GM12878 (cell line): Measurements from ENCODE around the gene KCNQ1OT1. TPM values are rescaled to one million over a fixed set of nuclear protein-coding genes. Genes with fewer than 3 reads are reported as not detected.

Experiments used
- ATAC-seq: fragments of 200-7000 bp; cut with Tn5 transposase; 3 replicates; pipeline ENCODE4 v1.9.1; 2020; ENCODE audit warnings: mild to moderate bottlenecking, moderate library complexity
- BruUV-seq: library from RNA; stranded (reverse); fragments of 400-500 nt; replicated peaks from 2 replicates; lab custom pipeline; 2021; lab: Mats Ljungman, UMichigan
- CTCF ChIA-PET: fragments of 300-600 bp; sonication (Branson Sonifier 250); formaldehyde crosslinking; extraction: SDS; loops from one replicate; lab custom pipeline; 2021; ENCODE audit warnings: inconsistent platforms; lab: Yijun Ruan, JAX
- POLR2A ChIA-PET: fragments of 350-600 bp; formaldehyde crosslinking; extraction: SDS; loops from one replicate; lab custom pipeline; 2021; ENCODE audit warnings: inconsistent platforms; lab: Charles Lee
- RAD21 ChIA-PET: fragments of 300-600 bp; sonication (Branson Sonifier 250); formaldehyde crosslinking; loops from one replicate; lab custom pipeline; 2023; ENCODE audit warnings: antibody characterized with exemption; ENCODE audit not compliant: unreplicated experiment; lab: Charles Lee
- SMC1A ChIA-PET: fragments of 300-600 bp; sonication (Branson Sonifier 250); formaldehyde crosslinking; loops from one replicate; lab custom pipeline; 2023; ENCODE audit not compliant: unreplicated experiment, uncharacterized antibody; lab: Charles Lee
- DNase-seq: peaks from one replicate; pipeline ENCODE4 v3.0.0-alpha.2; 2011; ENCODE audit warnings: low read depth, low spot score
- FAIRE-seq: peaks from 3 replicates; lab custom pipeline; 2011; peaks lifted over from hg19 to GRCh38; lab: Jason Lieb, UNC
- H2AFZ ChIP-seq: 2 replicates; pipeline ENCODE4 v1.6.0; 2011; ENCODE audit warnings: low read depth, low read length, control low read depth; ENCODE audit not compliant: control insufficient read depth
- H3K27ac ChIP-seq: 2 replicates; pipeline ENCODE4 v1.5.1; 2011; ENCODE audit warnings: control low read depth; ENCODE audit not compliant: control insufficient read depth, insufficient read depth
- H3K27me3 ChIP-seq, 2 experiments: replicated peaks in 1 of 2; 2 replicates each; pipeline versions ENCODE4 v1.6.0 to v1.6.1; 2011; ENCODE audit warnings: low read length in 1 of 2; ENCODE audit not compliant: control insufficient read depth in 2 of 2, insufficient read depth in 2 of 2
- H3K36me3 ChIP-seq, 2 experiments: 2 replicates each; pipeline ENCODE4 v1.5.1; 2011; ENCODE audit warnings: low read length in 1 of 2; ENCODE audit not compliant: control insufficient read depth in 2 of 2, insufficient read depth in 2 of 2
- H3K4me1 ChIP-seq: 2 replicates; pipeline ENCODE4 v1.6.1; 2011; ENCODE audit warnings: mild to moderate bottlenecking, low read length, moderate library complexity, mixed read lengths; ENCODE audit not compliant: control insufficient read depth, insufficient read depth
- H3K4me2 ChIP-seq: 2 replicates; pipeline ENCODE4 v1.6.0; 2011; ENCODE audit warnings: control low read depth; ENCODE audit not compliant: control insufficient read depth, insufficient read depth
- H3K4me3 ChIP-seq: fragments of 200-600 bp; sonication (generic); 2 replicates; pipeline ENCODE4 v1.5.1; 2016
- H3K79me2 ChIP-seq: 2 replicates; pipeline ENCODE4 v1.6.0; 2011; ENCODE audit warnings: low read length; ENCODE audit not compliant: control insufficient read depth, insufficient read depth
- H3K9ac ChIP-seq: 2 replicates; pipeline ENCODE4 v1.8.0; 2011; ENCODE audit warnings: low read length, control low read depth, mixed read lengths; ENCODE audit not compliant: control insufficient read depth, insufficient read depth
- H3K9me3 ChIP-seq: replicated peaks from 3 replicates; pipeline ENCODE4 v1.5.1; 2011; ENCODE audit warnings: mild to moderate bottlenecking, low read length; ENCODE audit not compliant: control insufficient read depth, insufficient read depth
- H4K20me1 ChIP-seq: 2 replicates; pipeline ENCODE4 v1.6.0; 2011; ENCODE audit not compliant: control insufficient read depth, insufficient read depth
- BMI1 ChIP-seq: fragments of 450-650 bp; IDR thresholded peaks from 2 replicates; pipeline ENCODE4 v1.6.1; 2016; ENCODE audit warnings: mild to moderate bottlenecking, moderate library complexity, borderline replicate concordance
- CEBPB ChIP-seq, 2 experiments: fragments of 150-350 bp in 1 of 2; IDR thresholded peaks; 2 replicates each; pipeline ENCODE4 v1.6.1; 2012 to 2014; ENCODE audit warnings: low read depth in 2 of 2, low read length in 2 of 2, borderline replicate concordance in 1 of 2, inconsistent platforms in 1 of 2
- FOXK2 ChIP-seq: fragments of 450-650 bp; IDR thresholded peaks from 2 replicates; pipeline ENCODE4 v1.6.1; 2017; ENCODE audit warnings: mild to moderate bottlenecking, moderate library complexity
- HDGF ChIP-seq: fragments of 450-650 bp; IDR thresholded peaks from 2 replicates; pipeline ENCODE4 v1.6.1; 2016; ENCODE audit warnings: antibody characterized with exemption
- YY1 ChIP-seq: IDR thresholded peaks from 2 replicates; pipeline ENCODE4 v1.6.1; 2011; ENCODE audit warnings: low read depth, mild to moderate bottlenecking, low read length
- WGBS: methylation state at CpG from one replicate; pipeline ENCODE4 v1.1.6; 2016; ENCODE audit warnings: low lambda C conversion rate; ENCODE audit not compliant: insufficient replicate concordance, insufficient coverage; ENCODE audit errors: missing lambda C conversion rate; 5-methylcytosine and 5-hydroxymethylcytosine counted together
- in situ Hi-C: fragments of 300-500 bp; cut with MboI; formaldehyde crosslinking; loops from 9 replicates; pipeline ENCODE4 v1.14.3; 2018; ENCODE audit warnings: mixed read lengths
- intact Hi-C: fragments of 100-400 bp; cut with micrococcal nuclease; formaldehyde crosslinking; loops from one replicate; pipeline ENCODE4 v1.14.2; 2022; ENCODE audit not compliant: unreplicated experiment
- polyA plus RNA-seq, 11 experiments: library from polyadenylated mRNA; depleted of rRNA in 4 of 11; unstranded in 6 of 11; stranded (reverse) in 5 of 11; fragments of >200 nt; fragmentation: Nextera tagmentation in 4 of 11; fragmentation: Illumina TruSeq in 1 of 11; extraction: Ambion mirVana in 4 of 11; extraction: Trizol in 1 of 11; gene quantifications; 1 replicate in 1 of 11; 2 replicates in 10 of 11; pipeline versions ENCODE4 v1.2.1 to v1.2.3, GENCODE V29; 2011 to 2016; ENCODE audit warnings: inconsistent platforms in 2 of 11, missing spikeins in 2 of 11, low read depth in 1 of 11
- total RNA-seq, 4 experiments: library from RNA; depleted of rRNA in 3 of 4; stranded (reverse); fragments of >200 nt in 3 of 4; fragmentation: Illumina TruSeq in 1 of 4; extraction: Trizol in 1 of 4; gene quantifications; 2 replicates each; pipeline versions ENCODE4 v1.2.1 to v1.2.3, GENCODE V29; 2013 to 2021
- TF ChIP-seq, protein P1 (sequence below): fragments of 150-350 bp; IDR thresholded peaks from 2 replicates; pipeline ENCODE4 v1.6.1; 2016; ENCODE audit warnings: low read depth, low read length
- TF ChIP-seq, protein P2 (sequence below): fragments of 450-650 bp; formaldehyde crosslinking; IDR thresholded peaks from 2 replicates; pipeline ENCODE4 v1.5.0; 2022; ENCODE audit warnings: mild to moderate bottlenecking, missing genetic modification characterization
- TF ChIP-seq, protein P3 (sequence below): IDR thresholded peaks from 2 replicates; pipeline ENCODE4 v1.6.1; 2011; ENCODE audit warnings: mild to moderate bottlenecking, low read depth, low read length, moderate library complexity; ENCODE audit not compliant: insufficient replicate concordance
- TF ChIP-seq, protein P4 (sequence below): fragments of 450-650 bp; IDR thresholded peaks from 2 replicates; pipeline ENCODE4 v1.6.1; 2017; ENCODE audit warnings: mild to moderate bottlenecking, moderate library complexity
- TF ChIP-seq, protein P5 (sequence below): fragments of 450-650 bp; IDR thresholded peaks from 2 replicates; pipeline ENCODE4 v1.6.1; 2017; ENCODE audit warnings: mild to moderate bottlenecking

Gene KCNQ1OT1
- total and polyA plus RNA-seq, 10 of the 15 experiments (the other 5 are each of a cell fraction or from before 2014, with no cell fraction given), result 0.02 to 1.6 (median 0.41) TPM

DNA sequence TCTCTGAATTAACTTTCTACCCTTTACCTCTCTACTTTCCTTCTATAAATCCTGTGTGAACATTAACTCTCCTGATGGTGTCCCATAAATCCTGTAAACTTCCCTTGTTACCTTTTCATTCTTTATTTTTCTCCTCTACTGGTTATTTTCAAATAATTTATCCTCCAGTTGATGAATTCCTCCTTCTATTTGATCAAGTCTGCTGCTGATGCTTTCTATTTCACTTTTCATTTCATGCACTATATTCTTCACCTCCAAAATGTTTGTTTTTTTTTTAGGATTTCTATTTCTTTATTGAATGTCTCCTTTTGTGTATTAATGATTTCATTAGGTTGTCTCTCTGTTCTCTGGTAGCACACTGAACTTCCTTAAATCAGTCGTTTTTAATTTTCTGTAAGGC, 68.6 kb downstream of the KCNQ1OT1 start:
- in situ Hi-C loops, result no loop called here
- Histone ChIP-seq H3K4me2 (no peak overlapping the region), H3K4me1 (no peaks in the 10 kb centered on the region), H2AFZ (no peak overlapping the region), H3K79me2 (no peaks in the 10 kb centered on the region), H3K9ac (no peak overlapping the region), H3K9me3 (no peaks in the 10 kb centered on the region; the same call in 1 of the 3 replicates), H3K27me3 (no peaks in the 10 kb centered on the region), H3K36me3 (no peaks in the 10 kb centered on the region), H4K20me1 (no peaks in the 10 kb centered on the region), H3K4me3 (no peak overlapping the region), H3K27ac (no peak overlapping the region)
- ChIA-PET RAD21 (no interaction called here), POLR2A (no interaction called here), CTCF (no interaction called here), SMC1A (no interaction called here)
- DNase-seq, result no peak
- BruUV-seq, result no TSS peak
- FAIRE-seq, result no peak
- intact Hi-C loops, result no loop called here
- no peak for ATAC-seq
- 0% methylated on average over 1 of the region's 1 CpG for WGBS
- TF ChIP-seq, protein P1, sequence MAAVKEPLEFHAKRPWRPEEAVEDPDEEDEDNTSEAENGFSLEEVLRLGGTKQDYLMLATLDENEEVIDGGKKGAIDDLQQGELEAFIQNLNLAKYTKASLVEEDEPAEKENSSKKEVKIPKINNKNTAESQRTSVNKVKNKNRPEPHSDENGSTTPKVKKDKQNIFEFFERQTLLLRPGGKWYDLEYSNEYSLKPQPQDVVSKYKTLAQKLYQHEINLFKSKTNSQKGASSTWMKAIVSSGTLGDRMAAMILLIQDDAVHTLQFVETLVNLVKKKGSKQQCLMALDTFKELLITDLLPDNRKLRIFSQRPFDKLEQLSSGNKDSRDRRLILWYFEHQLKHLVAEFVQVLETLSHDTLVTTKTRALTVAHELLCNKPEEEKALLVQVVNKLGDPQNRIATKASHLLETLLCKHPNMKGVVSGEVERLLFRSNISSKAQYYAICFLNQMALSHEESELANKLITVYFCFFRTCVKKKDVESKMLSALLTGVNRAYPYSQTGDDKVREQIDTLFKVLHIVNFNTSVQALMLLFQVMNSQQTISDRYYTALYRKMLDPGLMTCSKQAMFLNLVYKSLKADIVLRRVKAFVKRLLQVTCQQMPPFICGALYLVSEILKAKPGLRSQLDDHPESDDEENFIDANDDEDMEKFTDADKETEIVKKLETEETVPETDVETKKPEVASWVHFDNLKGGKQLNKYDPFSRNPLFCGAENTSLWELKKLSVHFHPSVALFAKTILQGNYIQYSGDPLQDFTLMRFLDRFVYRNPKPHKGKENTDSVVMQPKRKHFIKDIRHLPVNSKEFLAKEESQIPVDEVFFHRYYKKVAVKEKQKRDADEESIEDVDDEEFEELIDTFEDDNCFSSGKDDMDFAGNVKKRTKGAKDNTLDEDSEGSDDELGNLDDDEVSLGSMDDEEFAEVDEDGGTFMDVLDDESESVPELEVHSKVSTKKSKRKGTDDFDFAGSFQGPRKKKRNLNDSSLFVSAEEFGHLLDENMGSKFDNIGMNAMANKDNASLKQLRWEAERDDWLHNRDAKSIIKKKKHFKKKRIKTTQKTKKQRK, result no peak
- TF ChIP-seq BMI1 (no peak), HDGF (no peak), CEBPB (IDR thresholded peaks at IDR 0.05; ENCODE audit: borderline replicate concordance in 1 of 2, low read depth in 2 of 2, low read length in 2 of 2) (no peak), FOXK2 (no peak), YY1 (no peak)
- TF ChIP-seq, protein P2, sequence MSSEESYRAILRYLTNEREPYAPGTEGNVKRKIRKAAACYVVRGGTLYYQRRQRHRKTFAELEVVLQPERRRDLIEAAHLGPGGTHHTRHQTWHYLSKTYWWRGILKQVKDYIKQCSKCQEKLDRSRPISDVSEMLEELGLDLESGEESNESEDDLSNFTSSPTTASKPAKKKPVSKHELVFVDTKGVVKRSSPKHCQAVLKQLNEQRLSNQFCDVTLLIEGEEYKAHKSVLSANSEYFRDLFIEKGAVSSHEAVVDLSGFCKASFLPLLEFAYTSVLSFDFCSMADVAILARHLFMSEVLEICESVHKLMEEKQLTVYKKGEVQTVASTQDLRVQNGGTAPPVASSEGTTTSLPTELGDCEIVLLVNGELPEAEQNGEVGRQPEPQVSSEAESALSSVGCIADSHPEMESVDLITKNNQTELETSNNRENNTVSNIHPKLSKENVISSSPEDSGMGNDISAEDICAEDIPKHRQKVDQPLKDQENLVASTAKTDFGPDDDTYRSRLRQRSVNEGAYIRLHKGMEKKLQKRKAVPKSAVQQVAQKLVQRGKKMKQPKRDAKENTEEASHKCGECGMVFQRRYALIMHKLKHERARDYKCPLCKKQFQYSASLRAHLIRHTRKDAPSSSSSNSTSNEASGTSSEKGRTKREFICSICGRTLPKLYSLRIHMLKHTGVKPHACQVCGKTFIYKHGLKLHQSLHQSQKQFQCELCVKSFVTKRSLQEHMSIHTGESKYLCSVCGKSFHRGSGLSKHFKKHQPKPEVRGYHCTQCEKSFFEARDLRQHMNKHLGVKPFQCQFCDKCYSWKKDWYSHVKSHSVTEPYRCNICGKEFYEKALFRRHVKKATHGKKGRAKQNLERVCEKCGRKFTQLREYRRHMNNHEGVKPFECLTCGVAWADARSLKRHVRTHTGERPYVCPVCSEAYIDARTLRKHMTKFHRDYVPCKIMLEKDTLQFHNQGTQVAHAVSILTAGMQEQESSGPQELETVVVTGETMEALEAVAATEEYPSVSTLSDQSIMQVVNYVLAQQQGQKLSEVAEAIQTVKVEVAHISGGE (CRISPR knock-in tag), result no peak
- TF ChIP-seq, protein P3, sequence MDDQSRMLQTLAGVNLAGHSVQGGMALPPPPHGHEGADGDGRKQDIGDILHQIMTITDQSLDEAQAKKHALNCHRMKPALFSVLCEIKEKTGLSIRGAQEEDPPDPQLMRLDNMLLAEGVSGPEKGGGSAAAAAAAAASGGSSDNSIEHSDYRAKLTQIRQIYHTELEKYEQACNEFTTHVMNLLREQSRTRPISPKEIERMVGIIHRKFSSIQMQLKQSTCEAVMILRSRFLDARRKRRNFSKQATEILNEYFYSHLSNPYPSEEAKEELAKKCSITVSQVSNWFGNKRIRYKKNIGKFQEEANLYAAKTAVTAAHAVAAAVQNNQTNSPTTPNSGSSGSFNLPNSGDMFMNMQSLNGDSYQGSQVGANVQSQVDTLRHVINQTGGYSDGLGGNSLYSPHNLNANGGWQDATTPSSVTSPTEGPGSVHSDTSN, result no peak
- TF ChIP-seq, protein P4, sequence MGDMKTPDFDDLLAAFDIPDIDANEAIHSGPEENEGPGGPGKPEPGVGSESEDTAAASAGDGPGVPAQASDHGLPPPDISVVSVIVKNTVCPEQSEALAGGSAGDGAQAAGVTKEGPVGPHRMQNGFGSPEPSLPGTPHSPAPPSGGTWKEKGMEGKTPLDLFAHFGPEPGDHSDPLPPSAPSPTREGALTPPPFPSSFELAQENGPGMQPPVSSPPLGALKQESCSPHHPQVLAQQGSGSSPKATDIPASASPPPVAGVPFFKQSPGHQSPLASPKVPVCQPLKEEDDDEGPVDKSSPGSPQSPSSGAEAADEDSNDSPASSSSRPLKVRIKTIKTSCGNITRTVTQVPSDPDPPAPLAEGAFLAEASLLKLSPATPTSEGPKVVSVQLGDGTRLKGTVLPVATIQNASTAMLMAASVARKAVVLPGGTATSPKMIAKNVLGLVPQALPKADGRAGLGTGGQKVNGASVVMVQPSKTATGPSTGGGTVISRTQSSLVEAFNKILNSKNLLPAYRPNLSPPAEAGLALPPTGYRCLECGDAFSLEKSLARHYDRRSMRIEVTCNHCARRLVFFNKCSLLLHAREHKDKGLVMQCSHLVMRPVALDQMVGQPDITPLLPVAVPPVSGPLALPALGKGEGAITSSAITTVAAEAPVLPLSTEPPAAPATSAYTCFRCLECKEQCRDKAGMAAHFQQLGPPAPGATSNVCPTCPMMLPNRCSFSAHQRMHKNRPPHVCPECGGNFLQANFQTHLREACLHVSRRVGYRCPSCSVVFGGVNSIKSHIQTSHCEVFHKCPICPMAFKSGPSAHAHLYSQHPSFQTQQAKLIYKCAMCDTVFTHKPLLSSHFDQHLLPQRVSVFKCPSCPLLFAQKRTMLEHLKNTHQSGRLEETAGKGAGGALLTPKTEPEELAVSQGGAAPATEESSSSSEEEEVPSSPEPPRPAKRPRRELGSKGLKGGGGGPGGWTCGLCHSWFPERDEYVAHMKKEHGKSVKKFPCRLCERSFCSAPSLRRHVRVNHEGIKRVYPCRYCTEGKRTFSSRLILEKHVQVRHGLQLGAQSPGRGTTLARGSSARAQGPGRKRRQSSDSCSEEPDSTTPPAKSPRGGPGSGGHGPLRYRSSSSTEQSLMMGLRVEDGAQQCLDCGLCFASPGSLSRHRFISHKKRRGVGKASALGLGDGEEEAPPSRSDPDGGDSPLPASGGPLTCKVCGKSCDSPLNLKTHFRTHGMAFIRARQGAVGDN, result no peak
- TF ChIP-seq, protein P5, sequence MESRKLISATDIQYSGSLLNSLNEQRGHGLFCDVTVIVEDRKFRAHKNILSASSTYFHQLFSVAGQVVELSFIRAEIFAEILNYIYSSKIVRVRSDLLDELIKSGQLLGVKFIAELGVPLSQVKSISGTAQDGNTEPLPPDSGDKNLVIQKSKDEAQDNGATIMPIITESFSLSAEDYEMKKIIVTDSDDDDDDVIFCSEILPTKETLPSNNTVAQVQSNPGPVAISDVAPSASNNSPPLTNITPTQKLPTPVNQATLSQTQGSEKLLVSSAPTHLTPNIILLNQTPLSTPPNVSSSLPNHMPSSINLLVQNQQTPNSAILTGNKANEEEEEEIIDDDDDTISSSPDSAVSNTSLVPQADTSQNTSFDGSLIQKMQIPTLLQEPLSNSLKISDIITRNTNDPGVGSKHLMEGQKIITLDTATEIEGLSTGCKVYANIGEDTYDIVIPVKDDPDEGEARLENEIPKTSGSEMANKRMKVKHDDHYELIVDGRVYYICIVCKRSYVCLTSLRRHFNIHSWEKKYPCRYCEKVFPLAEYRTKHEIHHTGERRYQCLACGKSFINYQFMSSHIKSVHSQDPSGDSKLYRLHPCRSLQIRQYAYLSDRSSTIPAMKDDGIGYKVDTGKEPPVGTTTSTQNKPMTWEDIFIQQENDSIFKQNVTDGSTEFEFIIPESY, result no peak
